ENCODE results near the gene ACAD11.
"Not testable (repeated sequence)": the region's sequence is repeated elsewhere in the genome, so short reads cannot be mapped to it uniquely, and the experiment has no call there.

ACAD11 gene

GRCh38 chr3:132598181-132598580, 61.4 kb downstream of the ACAD11 start:
- no peak for DNase-seq (ENCODE audit: low read depth)

- no peak for DNase-seq (ENCODE audit: low read depth)
These were observed 61.9 kb downstream of the ACAD11 start for GRCh38 chr3:132597660-132598059.

GRCh38 chr3:132596816-132597433, 62.7 kb downstream of the ACAD11 start, which contains the start of gene ACKR4:
Gene ACKR4, plus strand, starts transcription at chr3:132597270. Its CDS starts 3,128 bp downstream, at chr3:132600398.
- no peak for DNase-seq (ENCODE audit: low read depth)

GRCh38 chr3:132596326-132596725, 63.3 kb downstream of the ACAD11 start:
- no peak for DNase-seq (ENCODE audit: low read depth)

GRCh38 chr3:132595014-132595413, 64.6 kb downstream of the ACAD11 start:
- no peak for DNase-seq (ENCODE audit: low read depth)

GRCh38 chr3:132594498-132594897, 65.1 kb downstream of the ACAD11 start:
- no peak for DNase-seq (ENCODE audit: low read depth)

- no peak for DNase-seq (ENCODE audit: low read depth)
These were observed 65.7 kb downstream of the ACAD11 start for GRCh38 chr3:132593947-132594323.

GRCh38 chr3:132593241-132593946, 66.2 kb downstream of the ACAD11 start:
- DNase-seq (ENCODE audit: low read depth): no peak

- DNase-seq (ENCODE audit: low read depth): no peak
These were observed 67.4 kb downstream of the ACAD11 start for GRCh38 chr3:132592216-132592615.

- DNase-seq (ENCODE audit: low read depth): no peak
These were observed 72.2 kb downstream of the ACAD11 start for GRCh38 chr3:132587401-132587800.

GRCh38 chr3:132573797-132574211, 85.8 kb downstream of the ACAD11 start:
- no peak for DNase-seq (ENCODE audit: low read depth)

- DNase-seq (ENCODE audit: low read depth): no peak
These were observed 89.6 kb downstream of the ACAD11 start for GRCh38 chr3:132570016-132570415.

- DNase-seq (ENCODE audit: low read depth): no peak
These were observed 90.0 kb downstream of the ACAD11 start for GRCh38 chr3:132569580-132569979.

GRCh38 chr3:132569153-132569552, 90.5 kb downstream of the ACAD11 start:
- no peak for DNase-seq (ENCODE audit: low read depth)

- DNase-seq (ENCODE audit: low read depth): no peak
These were observed 91.2 kb downstream of the ACAD11 start for GRCh38 chr3:132568422-132568821.

- DNase-seq (ENCODE audit: low read depth): no peak
These were observed 95.5 kb downstream of the ACAD11 start for GRCh38 chr3:132564070-132564465.

GRCh38 chr3:132563420-132564069, 96.1 kb downstream of the ACAD11 start:
- DNase-seq (ENCODE audit: low read depth): no peak

GRCh38 chr3:132561003-132561402, 98.6 kb downstream of the ACAD11 start:
- DNase-seq (ENCODE audit: low read depth): no peak

- DNase-seq (ENCODE audit: low read depth): no peak
These were observed 103.0 kb downstream of the ACAD11 start for GRCh38 chr3:132556508-132557159.

GRCh38 chr3:132556036-132556386, 103.6 kb downstream of the ACAD11 start:
- not testable (repeated sequence) for DNase-seq (ENCODE audit: low read depth)

GRCh38 chr3:132555306-132556035, 104.1 kb downstream of the ACAD11 start:
- DNase-seq (ENCODE audit: low read depth): no peak

GRCh38 chr3:132554437-132554836, 105.2 kb downstream of the ACAD11 start:
- DNase-seq (ENCODE audit: low read depth): no peak

Measured in stimulated activated CD8-positive, alpha-beta memory T cell treated with anti-CD3 and anti-CD28 coated beads, Interleukin-12 subunit alpha, Interleukin-12 subunit beta, amount 100 ng/mL, for 1 hour (primary cell).